ENCODE data around the gene NBR1. TPM values are rescaled to one million over a fixed set of nuclear protein-coding genes. Genes with fewer than 3 reads are reported as not detected.
"Not testable (repeated sequence)": the region's sequence is repeated elsewhere in the genome, so short reads cannot be mapped to it uniquely, and the experiment has no call there.

The NBR1 gene
- total RNA-seq, 1 experiment from 2014 or later, result 31.7 TPM

DNA sequence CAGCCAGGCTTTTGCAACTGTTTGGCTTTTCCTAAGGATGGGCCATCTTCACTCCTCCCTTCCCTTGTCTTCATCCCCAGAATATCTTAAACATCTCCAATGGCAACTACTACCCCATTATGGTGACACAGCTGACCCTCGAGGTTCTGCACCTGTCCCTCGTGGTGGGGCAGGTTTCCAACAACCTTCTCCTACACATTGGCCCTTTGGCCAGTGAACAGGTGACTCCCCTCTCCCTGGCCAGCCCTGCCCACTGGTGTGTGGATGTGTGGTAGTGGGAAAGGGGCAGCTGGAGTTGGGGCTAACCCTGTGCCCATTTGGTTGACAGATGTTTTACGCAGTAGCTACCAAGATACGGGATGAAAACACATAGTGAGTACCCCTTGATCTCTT is 45.4 kb downstream of the NBR1 start:
- DNase-seq (ENCODE audit: low read depth), result no peak

DNA sequence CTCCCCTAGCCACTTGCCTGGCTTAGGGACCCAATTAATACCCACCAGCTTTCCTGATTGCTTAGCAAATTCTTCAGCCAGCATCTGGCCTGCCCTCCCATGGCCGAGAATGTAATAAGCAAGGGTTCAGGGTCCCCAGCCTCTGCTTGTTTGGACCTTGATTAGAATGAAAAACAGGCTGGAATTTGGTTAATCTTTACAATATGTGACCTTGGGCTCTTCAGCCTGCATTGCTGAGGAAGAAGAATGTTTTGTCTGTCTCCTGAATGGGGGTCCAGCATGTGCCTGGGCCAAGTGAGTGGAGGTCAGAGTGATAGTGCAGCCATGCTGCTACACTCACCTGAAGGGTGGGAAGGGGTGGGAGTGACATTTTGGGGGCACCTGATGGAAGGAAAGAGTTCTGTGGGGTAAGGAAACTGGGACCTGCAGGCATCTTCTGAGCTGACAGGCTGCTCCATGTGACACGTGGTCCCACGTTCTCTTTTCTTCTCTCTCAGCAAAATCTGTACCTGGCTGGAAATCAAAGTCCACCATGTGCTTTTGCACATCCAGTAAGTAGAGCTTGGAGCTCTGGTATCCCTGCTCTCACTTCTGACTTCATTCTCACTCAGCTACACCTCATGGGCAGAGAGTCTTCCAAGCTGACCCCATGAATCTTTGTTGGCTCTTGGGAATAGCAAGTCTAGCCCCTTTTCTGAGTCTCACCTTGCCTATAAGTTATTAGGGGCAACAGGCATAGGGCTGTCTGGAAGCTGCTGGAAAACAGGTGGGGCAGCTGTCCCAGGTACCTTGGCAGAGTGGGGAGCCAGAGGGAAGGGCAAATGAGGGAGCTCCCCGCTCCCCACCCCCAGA is 46.0 kb downstream of the NBR1 start:
- DNase-seq (ENCODE audit: low read depth), result no peak

DNA sequence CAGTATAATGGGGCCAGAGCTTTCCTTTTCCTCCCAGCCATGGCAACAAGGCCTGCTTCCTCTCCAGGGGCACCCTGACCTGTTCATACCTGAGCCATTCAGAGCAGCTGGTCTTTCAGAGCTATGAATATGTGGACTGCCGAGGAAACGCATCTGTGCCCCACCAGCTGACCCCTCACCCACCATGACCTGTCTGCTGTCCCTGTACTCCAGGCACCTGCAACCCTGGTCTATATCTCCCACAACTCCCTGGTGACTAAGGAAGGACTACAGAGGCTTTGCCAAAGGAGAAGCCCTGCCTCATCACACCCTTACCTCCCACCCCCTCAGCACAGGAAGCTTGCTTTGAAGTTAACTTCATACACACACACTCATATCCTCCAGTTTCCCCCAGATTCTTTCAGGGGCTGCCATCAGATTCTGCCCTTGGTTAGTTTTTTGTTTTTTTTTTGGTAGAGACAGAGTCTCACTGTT is 46.6 kb downstream of the NBR1 start:
- DNase-seq (ENCODE audit: low read depth), result no peak

- no peak for DNase-seq (ENCODE audit: low read depth)
These were observed 48.0 kb downstream of the NBR1 start for GRCh38 chr17:43219001-43219400.

DNA sequence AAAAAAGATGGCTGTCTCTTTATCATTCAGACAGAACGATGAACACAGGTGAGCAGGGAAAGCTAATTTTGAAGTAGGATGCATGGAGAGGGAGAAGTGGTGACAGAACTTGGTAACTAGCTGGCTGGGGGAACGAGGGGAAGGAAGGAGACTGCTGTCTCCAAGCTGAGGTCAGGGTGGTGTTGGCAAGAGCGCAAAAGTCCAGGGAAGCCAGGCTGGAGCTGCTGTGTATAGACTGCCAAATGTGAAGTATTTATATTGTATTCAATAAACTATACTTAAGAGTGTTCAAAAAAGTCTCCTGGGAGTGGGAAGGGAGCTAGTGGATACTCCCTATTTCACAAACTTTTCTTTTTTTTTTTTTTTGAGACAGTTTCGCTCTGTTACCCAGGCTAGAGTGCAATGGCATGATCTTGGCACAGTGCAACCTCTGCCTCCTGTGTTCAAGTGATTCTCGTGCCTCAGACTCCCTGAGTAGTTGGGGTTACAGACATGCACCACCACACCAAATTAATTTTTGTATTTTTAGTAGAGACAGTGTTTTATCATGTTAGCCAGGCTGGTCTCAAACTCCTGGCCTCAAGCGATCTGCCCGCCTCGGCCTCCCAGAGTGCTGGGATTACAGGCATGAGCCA is 48.8 kb downstream of the NBR1 start:
- no peak for DNase-seq (ENCODE audit: low read depth)

DNA sequence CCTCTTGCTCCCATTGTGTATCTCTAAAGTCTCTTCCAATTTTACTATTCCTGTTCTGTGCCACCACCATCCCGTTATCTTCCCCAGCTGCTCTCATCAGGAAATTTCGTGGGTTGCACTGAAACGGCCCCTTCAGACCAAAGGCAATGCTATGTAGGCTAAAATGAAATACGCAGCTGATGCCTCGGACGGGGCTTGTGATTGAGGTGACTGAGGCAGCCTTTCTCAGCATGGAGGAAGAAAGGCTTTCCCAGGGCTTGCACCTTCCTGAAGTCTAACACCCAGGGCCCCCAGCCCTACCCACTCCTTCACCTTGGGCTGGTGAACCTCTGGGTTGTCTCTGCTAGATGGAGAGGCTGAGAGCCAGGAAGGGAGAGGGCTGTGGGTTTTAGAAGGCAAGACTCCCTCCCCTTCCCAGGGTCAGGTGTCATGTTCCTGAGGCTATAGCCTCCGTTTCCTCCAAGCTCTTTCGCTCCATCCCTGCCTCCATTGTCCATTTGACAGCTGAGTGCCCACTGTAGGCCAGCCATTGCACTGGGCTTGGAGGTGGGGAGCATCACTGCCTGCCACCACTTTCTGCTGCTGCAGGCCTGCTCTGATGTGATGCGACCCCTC is 49.6 kb downstream of the NBR1 start:
- no peak for DNase-seq (ENCODE audit: low read depth)

GRCh38 chr17:43224146-43224705 is 53.2 kb downstream of the NBR1 start:
- DNase-seq (ENCODE audit: low read depth), result no peak

DNA sequence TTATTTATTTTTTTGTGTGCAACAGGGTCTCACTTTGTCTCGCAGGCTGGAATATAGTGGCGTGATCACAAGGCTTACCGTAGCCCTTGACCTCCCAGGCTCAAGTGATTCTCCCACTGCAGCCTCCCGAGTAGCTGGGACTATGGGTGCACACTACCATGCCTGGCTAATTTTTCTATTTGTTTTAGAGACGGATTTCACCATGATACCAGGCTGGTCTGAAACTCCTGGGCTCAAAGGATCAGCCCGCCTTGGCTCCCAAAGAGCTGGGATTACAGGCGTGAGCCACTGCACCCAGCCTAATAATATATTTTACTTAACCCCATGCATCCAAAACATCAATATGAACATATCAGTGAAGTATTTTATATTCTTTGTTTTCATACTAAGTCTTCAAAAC is 55.4 kb downstream of the NBR1 start:
- DNase-seq (ENCODE audit: low read depth), result no peak

DNA sequence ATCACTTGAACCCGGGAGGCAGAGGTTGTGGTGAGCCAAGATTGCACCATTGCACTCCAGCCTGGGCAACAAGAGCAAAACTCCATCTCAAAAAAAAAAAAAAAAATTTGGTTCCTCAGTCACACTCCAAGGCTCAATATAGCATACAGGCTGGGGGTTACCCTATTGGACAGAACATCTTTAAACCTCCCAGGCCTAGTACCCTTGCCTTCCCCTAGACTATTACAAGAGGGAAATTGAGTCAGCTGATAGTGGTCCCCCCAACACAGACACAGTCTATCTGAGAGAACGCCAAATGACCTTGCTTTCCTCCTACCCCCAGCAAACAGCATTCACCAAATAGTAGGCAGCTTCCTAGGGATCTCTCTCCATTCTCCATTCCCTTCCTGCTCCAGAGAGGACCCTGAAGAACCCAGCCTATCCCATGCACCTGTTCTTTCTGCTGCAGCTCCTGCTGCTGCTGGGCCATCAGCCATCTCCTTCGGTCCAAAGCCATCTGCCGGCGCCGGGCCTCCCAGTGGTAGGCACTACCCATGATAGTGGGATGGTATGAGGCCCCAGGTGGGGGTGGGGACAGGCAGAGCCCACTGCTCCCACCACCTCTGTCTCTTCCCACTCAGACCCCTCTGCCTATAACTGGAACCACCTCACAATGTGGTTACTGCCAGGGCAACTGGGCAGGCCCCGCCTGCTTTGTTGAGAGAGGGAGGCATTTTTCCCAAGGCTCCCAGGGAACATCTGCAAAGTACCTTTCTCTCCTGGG is 57.2 kb downstream of the NBR1 start, which contains the start of gene CCDC200:
TSS of gene CCDC200 (minus strand) at position 604 of the 763 bp plus-strand sequence. CDS start at position 535, 69 bp downstream.
- DNase-seq (ENCODE audit: low read depth), result not testable (repeated sequence)

- not testable (repeated sequence) for DNase-seq (ENCODE audit: low read depth)
These were observed 60.4 kb downstream of the NBR1 start for GRCh38 chr17:43231205-43232020.

DNA sequence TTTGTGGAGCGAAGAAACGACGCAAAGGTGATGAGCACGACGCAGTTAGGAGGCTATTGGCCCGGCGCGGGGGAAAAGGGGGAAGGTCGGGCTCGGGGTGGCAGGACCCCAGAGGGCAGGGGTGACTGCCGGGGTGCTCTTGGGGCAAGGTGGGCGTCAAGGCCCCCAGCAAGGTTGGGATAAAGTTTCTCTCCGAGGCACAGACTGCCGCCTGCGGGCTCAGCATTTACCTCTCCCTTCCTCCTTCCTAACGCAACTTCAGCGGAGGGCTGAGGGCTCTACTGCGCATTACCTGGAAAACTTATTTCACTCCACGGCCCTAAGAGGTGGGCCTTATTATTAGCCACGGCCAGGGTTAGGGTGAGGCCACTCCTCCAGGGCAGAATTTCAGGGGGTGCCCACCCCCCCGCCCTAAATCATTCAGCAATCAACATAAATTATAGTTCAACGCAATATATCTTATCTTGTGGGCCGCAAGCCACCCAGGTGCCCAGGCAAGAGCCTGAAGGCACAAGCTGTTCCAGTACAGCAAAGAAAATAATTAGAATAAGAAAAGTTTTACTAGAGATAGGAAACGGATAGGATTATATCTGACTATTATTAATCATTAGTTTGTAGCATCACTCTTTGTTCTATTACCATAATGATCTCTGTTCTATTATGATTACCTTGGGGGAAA is 61.1 kb downstream of the NBR1 start:
- not testable (repeated sequence) for DNase-seq (ENCODE audit: low read depth)

- DNase-seq (ENCODE audit: low read depth), result not testable (repeated sequence)
These were observed 62.2 kb downstream of the NBR1 start for GRCh38 chr17:43233263-43233662.

DNA sequence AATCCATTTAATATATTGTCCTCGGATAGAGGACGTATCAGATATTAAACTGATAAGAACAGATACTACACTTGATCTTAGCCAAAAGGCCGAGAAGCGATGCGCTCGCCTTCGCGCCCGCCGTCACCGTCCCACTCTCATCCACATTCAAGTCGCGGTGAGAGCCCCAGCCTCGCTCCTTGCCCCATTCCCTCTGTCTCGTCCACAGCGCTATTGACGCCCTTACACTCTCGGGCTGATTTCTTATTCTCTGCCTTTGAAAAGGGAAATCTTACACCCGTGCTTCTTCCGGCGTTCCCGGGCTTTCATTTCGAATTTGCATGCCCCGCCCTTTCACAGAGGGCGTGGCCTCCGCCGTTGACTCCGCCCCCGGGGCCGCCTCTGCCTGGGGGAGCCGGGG is 62.9 kb downstream of the NBR1 start, which contains the start of gene RNU2-1:
TSS of gene RNU2-1 (minus strand) at position 101 of the 400 bp plus-strand sequence.
- not testable (repeated sequence) for DNase-seq (ENCODE audit: low read depth)

- not testable (repeated sequence) for DNase-seq (ENCODE audit: low read depth)
These were observed 68.6 kb downstream of the NBR1 start for GRCh38 chr17:43239597-43239996.

- not testable (repeated sequence) for DNase-seq (ENCODE audit: low read depth)
These were observed 69.8 kb downstream of the NBR1 start for GRCh38 chr17:43240596-43241352.

DNA sequence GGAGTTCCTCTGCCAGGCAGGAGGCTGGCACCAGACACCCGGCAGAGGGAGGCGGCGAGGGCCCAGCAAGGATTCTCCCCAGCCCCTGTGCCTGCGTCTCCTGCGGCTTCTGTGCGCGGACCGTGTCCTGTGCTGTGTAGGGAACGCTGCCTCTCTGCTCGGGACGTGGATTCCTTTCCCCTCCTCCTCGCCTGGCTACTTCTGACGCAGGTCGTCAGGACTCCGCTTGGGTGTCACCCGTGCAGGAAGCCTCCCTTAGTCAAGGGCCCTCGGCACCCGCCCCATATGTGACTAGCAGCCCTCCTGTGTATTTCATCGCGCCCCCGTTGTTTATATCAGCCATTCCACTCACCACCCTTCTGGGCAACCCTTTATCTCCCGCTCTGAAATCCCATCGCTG is 75.4 kb downstream of the NBR1 start:
- not testable (repeated sequence) for DNase-seq (ENCODE audit: low read depth)
